Measurements from ENCODE around the gene NCKAP5. TPM values are rescaled to one million over a fixed set of nuclear protein-coding genes. Genes with fewer than 3 reads are reported as not detected.

Gene NCKAP5
- total RNA-seq, 1 experiment from 2014 or later: 3.2 TPM

GRCh38 chr2:132876745-132877391 is 691.4 kb downstream of the NCKAP5 start:
- ChIA-PET POLR2A (ENCODE audit: unreplicated experiment) (no interaction called here), CTCF (no interaction called here)
- DNase-seq: peak; percentile 42
- Histone ChIP-seq H3K79me2 (ENCODE audit: low read length) (no peaks in the 10 kb centered on the region), H3K4me1 (ENCODE audit: insufficient read depth, low read length) (0 out of 2 replicates have a peak, but pooled peaks cover 7% of the 10 kb centered on the region), H3K36me3 (ENCODE audit: low read depth, low read length) (no peaks in the 10 kb centered on the region), H3K4me2 (ENCODE audit: low read length) (no peak overlapping the region), H3K9ac (ENCODE audit: low read length) (no peak overlapping the region), H3K9me3 (ENCODE audit: low read length) (no peaks in the 10 kb centered on the region), H2AFZ (ENCODE audit: low read length) (no peak overlapping the region), H3K27ac (ENCODE audit: low read length) (no peak overlapping the region), H4K20me1 (ENCODE audit: low read length) (no peaks in the 10 kb centered on the region), H3F3A (ENCODE audit: low read length, unreplicated experiment) (no peaks in the 10 kb centered on the region), H3K4me3 (ENCODE audit: low read length) (no peak overlapping the region), H3K27me3 (ENCODE audit: low read length) (no peaks in the 10 kb centered on the region), H3K9me2 (replicated peaks; ENCODE audit: low read length) (no peaks in the 10 kb centered on the region)
- no TSS peak for BruUV-seq (replicated peaks)
- TF ChIP-seq EZH2phosphoT487 (IDR thresholded peaks at IDR 0.05; ENCODE audit: borderline replicate concordance, low read length): no peak
- no peak for TF ChIP-seq CTCF (conservative IDR thresholded peaks at IDR 0.05; ENCODE audit: low read depth, low read length)
- TF ChIP-seq EZH2 (IDR thresholded peaks at IDR 0.05; ENCODE audit: low read length, unreplicated experiment): no peak
- intact Hi-C loops (cut with micrococcal nuclease): no loop called here
- no peak for ATAC-seq

DNA sequence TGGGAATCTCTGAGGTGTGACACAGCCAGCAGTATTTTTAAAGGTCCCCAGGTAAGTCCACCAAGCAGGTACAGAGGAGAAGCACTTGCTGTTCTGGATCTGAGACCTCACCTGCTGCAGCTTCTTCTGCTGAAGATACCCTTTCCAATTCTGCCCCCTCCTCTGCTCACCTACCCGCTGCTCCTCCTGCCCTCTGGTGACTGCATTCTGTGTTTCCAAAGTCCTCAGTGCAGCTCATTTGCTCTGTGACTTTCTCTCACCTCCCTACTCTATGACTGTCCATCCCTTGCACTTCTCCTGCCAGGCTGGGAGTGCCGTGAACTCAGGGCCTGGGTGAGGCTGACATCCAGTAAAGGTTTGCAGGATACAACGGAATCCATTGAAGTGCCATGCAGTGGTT is 693.1 kb downstream of the NCKAP5 start:
- no peaks in the 10 kb centered on the region for H3K36me3 ChIP-seq (ENCODE audit: low read depth, low read length)
- no peaks in the 10 kb centered on the region for H3K9me3 ChIP-seq (ENCODE audit: low read length)
- intact Hi-C loops (cut with micrococcal nuclease): no loop called here
- no peak for TF ChIP-seq EZH2phosphoT487 (IDR thresholded peaks at IDR 0.05; ENCODE audit: borderline replicate concordance, low read length)
- no peak for TF ChIP-seq EZH2 (IDR thresholded peaks at IDR 0.05; ENCODE audit: low read length, unreplicated experiment)
- no peak for TF ChIP-seq CTCF (conservative IDR thresholded peaks at IDR 0.05; ENCODE audit: low read depth, low read length)
- no peaks in the 10 kb centered on the region for H3K79me2 ChIP-seq (ENCODE audit: low read length)
- no peak overlapping the region for H3K4me2 ChIP-seq (ENCODE audit: low read length)
- no peaks in the 10 kb centered on the region for H3K9me2 ChIP-seq (replicated peaks; ENCODE audit: low read length)
- CTCF ChIA-PET: no interaction called here
- H3K4me1 ChIP-seq (ENCODE audit: insufficient read depth, low read length): 0 out of 2 replicates have a peak, but pooled peaks cover 7% of the 10 kb centered on the region
- no peaks in the 10 kb centered on the region for H3F3A ChIP-seq (ENCODE audit: low read length, unreplicated experiment)
- H3K27ac ChIP-seq (ENCODE audit: low read length): no peak overlapping the region
- H3K4me3 ChIP-seq (ENCODE audit: low read length): no peak overlapping the region
- DNase-seq (no peak), ATAC-seq (no peak)
- H2AFZ ChIP-seq (ENCODE audit: low read length): no peak overlapping the region
- H4K20me1 ChIP-seq (ENCODE audit: low read length): no peaks in the 10 kb centered on the region
- H3K27me3 ChIP-seq (ENCODE audit: low read length): no peaks in the 10 kb centered on the region
- BruUV-seq (replicated peaks): no TSS peak
- H3K9ac ChIP-seq (ENCODE audit: low read length): no peak overlapping the region
- POLR2A ChIA-PET (ENCODE audit: unreplicated experiment): no interaction called here

DNA sequence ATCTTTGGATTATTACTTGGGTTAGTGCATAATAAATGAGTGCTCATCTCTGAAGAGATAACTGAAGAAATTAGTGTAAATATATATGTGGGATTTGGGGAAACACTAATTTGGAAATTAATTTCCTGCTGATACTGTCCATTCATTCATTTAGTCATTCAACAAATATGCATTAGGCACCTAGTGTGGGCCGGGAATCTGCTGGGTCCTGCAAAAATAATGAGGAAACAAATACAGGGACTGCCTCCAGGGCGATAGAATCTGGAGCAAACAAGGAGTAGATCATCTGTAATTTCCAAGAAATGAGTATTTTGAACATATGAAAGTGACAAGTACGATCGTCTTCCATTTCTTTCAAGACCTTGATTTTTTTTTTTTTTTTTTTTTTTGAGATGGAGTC is 694.5 kb downstream of the NCKAP5 start:
- ATAC-seq (no peak), DNase-seq (no peak)
- Histone ChIP-seq H3K9me2 (replicated peaks; ENCODE audit: low read length) (no peaks in the 10 kb centered on the region), H3K9ac (ENCODE audit: low read length) (no peak overlapping the region), H4K20me1 (ENCODE audit: low read length) (no peaks in the 10 kb centered on the region), H3F3A (ENCODE audit: low read length, unreplicated experiment) (no peaks in the 10 kb centered on the region), H3K4me3 (ENCODE audit: low read length) (no peak overlapping the region), H3K36me3 (ENCODE audit: low read depth, low read length) (no peaks in the 10 kb centered on the region), H3K4me1 (ENCODE audit: insufficient read depth, low read length) (0 out of 2 replicates have a peak, but pooled peaks cover 7% of the 10 kb centered on the region), H3K79me2 (ENCODE audit: low read length) (no peaks in the 10 kb centered on the region), H3K27ac (ENCODE audit: low read length) (no peak overlapping the region), H3K27me3 (ENCODE audit: low read length) (no peaks in the 10 kb centered on the region), H3K9me3 (ENCODE audit: low read length) (no peaks in the 10 kb centered on the region), H2AFZ (ENCODE audit: low read length) (no peak overlapping the region), H3K4me2 (ENCODE audit: low read length) (no peak overlapping the region)
- BruUV-seq (replicated peaks): no TSS peak
- intact Hi-C loops (cut with micrococcal nuclease): no loop called here
- TF ChIP-seq EZH2 (IDR thresholded peaks at IDR 0.05; ENCODE audit: low read length, unreplicated experiment) (no peak), CTCF (conservative IDR thresholded peaks at IDR 0.05; ENCODE audit: low read depth, low read length) (no peak), EZH2phosphoT487 (IDR thresholded peaks at IDR 0.05; ENCODE audit: borderline replicate concordance, low read length) (no peak)
- CTCF ChIA-PET: no interaction called here
- POLR2A ChIA-PET (ENCODE audit: unreplicated experiment): no interaction called here

Data from PC-3 (cell line).